ENCODE results near the gene RAB1B. TPM values are rescaled to one million over a fixed set of nuclear protein-coding genes. Genes with fewer than 3 reads are reported as not detected.

Gene RAB1B
- total and polyA plus RNA-seq, 2 donors from 2014 or later: 153 to 197 TPM

DNA sequence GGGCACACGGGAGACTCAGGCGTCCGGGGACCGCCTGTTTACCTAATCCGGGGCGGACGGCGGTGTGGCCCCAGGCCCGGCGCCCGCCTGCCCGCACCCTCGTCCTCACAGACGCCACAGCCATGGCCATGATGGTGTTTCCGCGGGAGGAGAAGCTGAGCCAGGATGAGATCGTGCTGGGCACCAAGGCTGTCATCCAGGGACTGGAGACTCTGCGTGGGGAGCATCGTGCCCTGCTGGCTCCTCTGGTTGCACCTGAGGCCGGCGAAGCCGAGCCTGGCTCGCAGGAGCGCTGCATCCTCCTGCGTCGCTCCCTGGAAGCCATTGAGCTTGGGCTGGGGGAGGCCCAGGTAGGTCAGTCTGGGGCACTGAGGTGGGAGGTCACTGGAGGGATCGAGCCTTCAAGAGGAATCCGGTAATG lies 10.0 kb upstream of the RAB1B start:
- TF ChIP-seq, protein P1, sequence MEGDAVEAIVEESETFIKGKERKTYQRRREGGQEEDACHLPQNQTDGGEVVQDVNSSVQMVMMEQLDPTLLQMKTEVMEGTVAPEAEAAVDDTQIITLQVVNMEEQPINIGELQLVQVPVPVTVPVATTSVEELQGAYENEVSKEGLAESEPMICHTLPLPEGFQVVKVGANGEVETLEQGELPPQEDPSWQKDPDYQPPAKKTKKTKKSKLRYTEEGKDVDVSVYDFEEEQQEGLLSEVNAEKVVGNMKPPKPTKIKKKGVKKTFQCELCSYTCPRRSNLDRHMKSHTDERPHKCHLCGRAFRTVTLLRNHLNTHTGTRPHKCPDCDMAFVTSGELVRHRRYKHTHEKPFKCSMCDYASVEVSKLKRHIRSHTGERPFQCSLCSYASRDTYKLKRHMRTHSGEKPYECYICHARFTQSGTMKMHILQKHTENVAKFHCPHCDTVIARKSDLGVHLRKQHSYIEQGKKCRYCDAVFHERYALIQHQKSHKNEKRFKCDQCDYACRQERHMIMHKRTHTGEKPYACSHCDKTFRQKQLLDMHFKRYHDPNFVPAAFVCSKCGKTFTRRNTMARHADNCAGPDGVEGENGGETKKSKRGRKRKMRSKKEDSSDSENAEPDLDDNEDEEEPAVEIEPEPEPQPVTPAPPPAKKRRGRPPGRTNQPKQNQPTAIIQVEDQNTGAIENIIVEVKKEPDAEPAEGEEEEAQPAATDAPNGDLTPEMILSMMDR (IDR thresholded peaks at IDR 0.05; ENCODE audit: borderline replicate concordance, extremely low read depth, insufficient read depth): no peak
- intact Hi-C loops (cut with DNase I): no loop called here
- H3K4me1 ChIP-seq (ENCODE audit: control insufficient read depth in 2 of 3, insufficient read depth in 2 of 3, low read depth in 1 of 3, low read length in 3 of 3): peaks cover 0 to 12% (median 4%) of the 10 kb centered on the region in 3 donors
- H3K27ac ChIP-seq (ENCODE audit: low read depth in 2 of 2, low read length in 2 of 2): no peak overlapping the region
- peaks cover 0 to 6% (median 4%) of the 10 kb centered on the region in 3 donors for H3K36me3 ChIP-seq (ENCODE audit: control insufficient read depth in 2 of 3, insufficient read depth in 3 of 3, low read length in 3 of 3)
- FAIRE-seq (no peak), DNase-seq (no peak)
- peak overlapping the region in 2 of 3 donors; percentile 44 to 80 for H3K9ac ChIP-seq (ENCODE audit: low read length in 3 of 3)
- H3K27me3 ChIP-seq (ENCODE audit: control insufficient read depth, insufficient read depth, low read length): no peaks in the 10 kb centered on the region
- H3K4me3 ChIP-seq (ENCODE audit: low read length in 3 of 3): peak overlapping the region; percentile 15 to 85 (median 54)
- no peaks in the 10 kb centered on the region for H3K9me3 ChIP-seq (ENCODE audit: control insufficient read depth in 2 of 3, insufficient read depth in 1 of 3, low read length in 3 of 3)

DNA sequence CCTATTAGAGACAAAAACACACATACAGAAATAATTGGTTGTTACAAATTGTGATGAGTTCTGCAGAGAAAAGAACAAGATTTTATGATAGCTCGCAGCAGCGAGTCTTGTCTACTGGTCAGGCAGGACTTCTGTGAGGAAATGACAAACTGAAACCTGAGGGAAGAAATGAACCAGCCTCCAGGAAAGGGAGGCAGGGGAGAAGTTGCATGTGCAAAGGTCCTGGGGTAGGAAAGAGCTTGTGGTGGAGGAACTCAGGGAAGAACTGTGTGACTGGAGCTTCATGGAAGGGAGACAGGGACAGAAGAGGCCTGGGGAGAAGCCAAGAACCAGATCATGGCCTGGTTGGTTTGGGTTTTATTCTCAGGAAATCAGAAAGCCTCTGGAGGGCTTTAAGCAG lies 9.2 kb upstream of the RAB1B start:
- no peak overlapping the region for H3K4me3 ChIP-seq (ENCODE audit: low read length in 3 of 3)
- H3K36me3 ChIP-seq (ENCODE audit: control insufficient read depth in 2 of 3, insufficient read depth in 3 of 3, low read length in 3 of 3): peaks cover 0 to 7% (median 4%) of the 10 kb centered on the region in 3 donors
- no peak overlapping the region for H3K27ac ChIP-seq (ENCODE audit: low read depth in 2 of 2, low read length in 2 of 2)
- DNase-seq: no peak
- no peaks in the 10 kb centered on the region for H3K27me3 ChIP-seq (ENCODE audit: control insufficient read depth, insufficient read depth, low read length)
- FAIRE-seq: no peak
- H3K9ac ChIP-seq (ENCODE audit: low read length in 3 of 3): peak overlapping the region in 1 of 3 donors; percentile 43
- intact Hi-C loops (cut with DNase I): no loop called here
- TF ChIP-seq, protein P1 (IDR thresholded peaks at IDR 0.05; ENCODE audit: borderline replicate concordance, extremely low read depth, insufficient read depth): no peak
- H3K9me3 ChIP-seq (ENCODE audit: control insufficient read depth in 2 of 3, insufficient read depth in 1 of 3, low read length in 3 of 3): no peaks in the 10 kb centered on the region
- peaks cover 0 to 12% (median 4%) of the 10 kb centered on the region in 3 donors for H3K4me1 ChIP-seq (ENCODE audit: control insufficient read depth in 2 of 3, insufficient read depth in 2 of 3, low read depth in 1 of 3, low read length in 3 of 3)

- Histone ChIP-seq H3K4me1 (ENCODE audit: control insufficient read depth in 2 of 3, insufficient read depth in 2 of 3, low read depth in 1 of 3, low read length in 3 of 3) (peaks cover 0 to 12% (median 4%) of the 10 kb centered on the region in 3 donors), H3K27ac (ENCODE audit: low read depth in 2 of 2, low read length in 2 of 2) (no peak overlapping the region), H3K9ac (ENCODE audit: low read length in 3 of 3) (no peak overlapping the region), H3K4me3 (ENCODE audit: low read length in 3 of 3) (no peak overlapping the region), H3K27me3 (ENCODE audit: control insufficient read depth, insufficient read depth, low read length) (no peaks in the 10 kb centered on the region), H3K36me3 (ENCODE audit: control insufficient read depth in 2 of 3, insufficient read depth in 3 of 3, low read length in 3 of 3) (peaks cover 2 to 7% (median 4%) of the 10 kb centered on the region in 3 donors), H3K9me3 (ENCODE audit: control insufficient read depth in 2 of 3, insufficient read depth in 1 of 3, low read length in 3 of 3) (no peaks in the 10 kb centered on the region)
- FAIRE-seq (no peak), DNase-seq (no peak)
- TF ChIP-seq, protein P1 (IDR thresholded peaks at IDR 0.05; ENCODE audit: borderline replicate concordance, extremely low read depth, insufficient read depth): no peak
- intact Hi-C loops (cut with DNase I): no loop called here
Measured at GRCh38 chr11:66259956-66260355, 8.5 kb upstream of the RAB1B start.

DNA sequence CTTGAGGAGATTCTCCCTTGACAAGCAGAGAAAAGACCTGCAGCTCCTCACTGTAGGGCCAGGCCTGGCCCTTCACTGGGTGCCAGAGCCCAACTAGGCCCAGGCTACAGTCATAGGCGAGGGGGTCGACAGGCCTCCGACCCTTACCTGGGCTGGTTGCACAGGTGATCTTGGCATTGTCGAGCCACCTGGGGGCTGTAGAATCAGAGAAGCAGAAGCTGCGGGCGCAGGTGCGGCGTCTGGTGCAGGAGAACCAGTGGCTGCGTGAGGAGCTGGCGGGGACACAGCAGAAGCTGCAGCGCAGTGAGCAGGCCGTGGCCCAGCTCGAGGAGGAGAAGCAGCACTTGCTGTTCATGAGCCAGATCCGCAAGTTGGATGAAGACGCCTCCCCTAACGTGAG lies 6.9 kb upstream of the RAB1B start:
- peaks cover 0 to 14% (median 4%) of the 10 kb centered on the region in 3 donors for H3K4me1 ChIP-seq (ENCODE audit: control insufficient read depth in 2 of 3, insufficient read depth in 2 of 3, low read depth in 1 of 3, low read length in 3 of 3)
- H3K27me3 ChIP-seq (ENCODE audit: control insufficient read depth, insufficient read depth, low read length): no peaks in the 10 kb centered on the region
- no peak overlapping the region for H3K4me3 ChIP-seq (ENCODE audit: low read length in 3 of 3)
- H3K27ac ChIP-seq (ENCODE audit: low read depth in 2 of 2, low read length in 2 of 2): no peak overlapping the region
- H3K9ac ChIP-seq (ENCODE audit: low read length in 3 of 3): no peak overlapping the region
- TF ChIP-seq, protein P1 (IDR thresholded peaks at IDR 0.05; ENCODE audit: borderline replicate concordance, extremely low read depth, insufficient read depth): no peak
- H3K36me3 ChIP-seq (ENCODE audit: control insufficient read depth in 2 of 3, insufficient read depth in 3 of 3, low read length in 3 of 3): peaks cover 2 to 7% (median 4%) of the 10 kb centered on the region in 3 donors
- DNase-seq: no peak
- FAIRE-seq: no peak
- no peaks in the 10 kb centered on the region for H3K9me3 ChIP-seq (ENCODE audit: control insufficient read depth in 2 of 3, insufficient read depth in 1 of 3, low read length in 3 of 3)
- intact Hi-C loops (cut with DNase I): no loop called here

All from kidney (tissue), 14 donors.